GM12892 (cell line): ENCODE measurements around the gene NOVA1.

ENCODE experiments used
- POLR2A ChIP-seq: IDR thresholded peaks from 2 replicates; pipeline ENCODE4 v1.6.1; 2011; ENCODE audit warnings: low read depth, low read length, control low read depth
- POLR2AphosphoS5 ChIP-seq: IDR thresholded peaks from 2 replicates; pipeline ENCODE4 v1.6.1; 2011; ENCODE audit warnings: low read depth, low read length, control low read depth

DNA sequence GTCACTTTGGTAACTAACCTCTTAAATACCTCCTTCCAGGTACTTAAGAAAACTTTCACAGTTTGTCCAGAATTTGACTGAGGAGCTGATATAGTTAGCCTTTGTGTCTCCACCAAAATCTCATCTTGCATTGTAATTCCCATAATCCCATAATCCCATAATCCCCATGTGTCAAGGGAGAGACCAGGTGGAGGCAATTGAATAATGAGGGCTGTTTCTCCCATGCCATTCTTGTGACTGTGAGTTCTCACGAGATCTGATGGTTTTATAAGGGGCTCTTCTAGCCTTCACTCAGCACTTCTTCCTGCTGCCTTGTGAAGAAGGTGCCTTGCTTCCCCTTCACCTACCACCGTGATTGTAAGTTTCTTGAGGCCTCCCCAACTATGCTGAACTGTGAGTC is 7.8 kb upstream of the NOVA1 start:
- TF ChIP-seq POLR2A (no peak), POLR2AphosphoS5 (no peak)
